ENCODE data around the gene DNAH9.

DNA sequence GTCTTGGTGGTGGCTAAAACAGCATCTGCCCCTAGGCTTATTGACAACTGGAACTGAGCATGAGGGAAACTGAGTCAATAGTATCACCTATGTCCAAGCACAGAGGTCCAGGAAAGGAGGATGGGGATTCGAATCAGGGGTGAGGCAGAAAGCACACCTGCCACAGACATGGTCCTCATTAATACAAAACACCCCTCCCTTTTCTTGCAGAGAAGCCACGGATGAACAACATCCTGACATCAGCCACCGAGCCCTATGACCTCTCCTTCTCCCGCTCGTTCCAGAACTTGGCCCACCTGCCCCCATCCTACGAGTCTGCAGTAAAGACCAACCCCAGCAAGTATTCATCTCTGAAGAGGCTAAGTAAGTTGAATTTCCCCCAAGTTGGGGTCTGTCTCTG, 42.7 kb upstream of the DNAH9 start:
- no peak for TF ChIP-seq POLR2AphosphoS5 (IDR thresholded peaks at IDR 0.05; ENCODE audit: low read depth, low read length)
- TF ChIP-seq POLR2A (IDR thresholded peaks at IDR 0.05; ENCODE audit: low read depth, low read length): no peak
- no peak for TF ChIP-seq TAF1 (IDR thresholded peaks at IDR 0.05; ENCODE audit: borderline replicate concordance, low read depth, low read length)
